GM18499 (cell line): ENCODE results near the gene INPP5E.

Experiments
- ATAC-seq: cut with Tn5 transposase; IDR thresholded peaks from one replicate; pipeline ENCODE4 v1.9.1; 2021; ENCODE audit warnings: moderate number of reproducible peaks; ENCODE audit not compliant: insufficient read depth, unreplicated experiment

INPP5E gene

GRCh38 chr9:136393531-136393930 is 46.1 kb downstream of the INPP5E start:
- no peak for ATAC-seq

- no peak for ATAC-seq
Observed at GRCh38 chr9:136392538-136393449, 46.9 kb downstream of the INPP5E start.

- ATAC-seq: no peak
Observed at GRCh38 chr9:136391737-136392537, 47.7 kb downstream of the INPP5E start.

- no peak for ATAC-seq
Observed at GRCh38 chr9:136389396-136389795, 50.2 kb downstream of the INPP5E start.

- no peak for ATAC-seq
Observed at GRCh38 chr9:136387217-136387616, 52.4 kb downstream of the INPP5E start.

DNA sequence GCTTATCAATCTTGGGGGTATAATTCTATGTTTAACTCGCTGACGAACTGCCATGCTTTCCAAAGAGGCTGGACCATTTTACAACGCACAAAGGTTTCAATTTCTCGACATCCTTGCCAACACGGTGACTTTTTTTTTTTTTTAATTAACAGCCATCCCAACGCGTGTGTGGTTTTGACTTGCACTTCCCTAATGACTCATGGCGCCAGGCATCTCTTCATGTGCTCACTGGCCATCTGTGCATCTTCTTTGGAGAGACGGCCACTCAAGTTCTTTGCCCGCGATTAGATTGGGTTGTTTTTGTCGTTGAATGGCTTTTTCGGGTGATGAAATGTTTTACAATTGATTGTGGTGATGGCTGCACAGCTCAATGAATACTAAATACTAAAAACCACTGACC is 53.6 kb downstream of the INPP5E start:
- no peak for ATAC-seq

DNA sequence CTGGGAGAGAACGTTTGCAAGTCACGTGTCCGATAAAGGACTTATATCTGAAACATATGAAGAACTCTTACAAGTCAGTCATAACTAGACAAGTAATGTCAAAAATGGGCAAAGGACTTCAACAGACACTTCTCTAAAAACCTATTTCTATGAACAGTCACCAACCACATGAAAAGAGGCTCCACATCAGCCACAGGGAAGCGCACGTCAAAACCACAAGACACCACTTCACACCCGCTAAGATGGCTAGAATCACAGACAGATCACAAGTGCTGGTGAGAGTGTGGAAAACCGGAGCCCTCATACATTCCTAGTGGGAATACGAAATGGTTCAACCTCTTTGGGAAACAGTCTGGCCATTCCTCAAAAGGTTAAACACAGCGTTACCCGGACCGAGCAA is 54.6 kb downstream of the INPP5E start:
- no peak for ATAC-seq

GRCh38 chr9:136383436-136383835 is 56.2 kb downstream of the INPP5E start:
- no peak for ATAC-seq

DNA sequence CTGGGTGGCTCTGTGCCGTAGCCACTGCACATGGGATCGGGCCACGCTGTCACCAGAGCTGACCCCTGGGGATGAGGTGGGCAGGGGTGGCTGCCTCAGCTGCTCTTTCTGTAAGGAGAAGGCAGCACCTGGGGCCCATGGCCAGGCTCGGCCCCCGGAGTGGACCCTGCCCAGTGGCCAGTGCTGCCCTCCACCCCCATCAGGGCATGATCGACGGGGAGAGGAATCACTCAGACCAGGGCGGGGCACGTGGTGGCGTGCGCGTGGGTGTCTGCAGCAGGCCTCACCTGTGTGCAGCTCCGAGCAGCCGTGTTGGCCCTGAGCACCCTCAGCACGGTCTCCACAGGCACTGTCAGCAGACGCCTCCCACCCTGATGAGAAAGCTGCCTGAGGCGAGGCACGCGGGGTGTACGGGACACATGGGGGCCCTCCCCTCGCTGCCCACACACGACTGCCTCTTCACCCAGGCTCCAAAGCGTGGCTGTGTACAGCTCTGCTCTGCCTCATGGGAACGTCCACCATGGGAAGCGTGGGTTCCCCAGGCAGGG is 57.6 kb downstream of the INPP5E start:
- ATAC-seq: no peak

DNA sequence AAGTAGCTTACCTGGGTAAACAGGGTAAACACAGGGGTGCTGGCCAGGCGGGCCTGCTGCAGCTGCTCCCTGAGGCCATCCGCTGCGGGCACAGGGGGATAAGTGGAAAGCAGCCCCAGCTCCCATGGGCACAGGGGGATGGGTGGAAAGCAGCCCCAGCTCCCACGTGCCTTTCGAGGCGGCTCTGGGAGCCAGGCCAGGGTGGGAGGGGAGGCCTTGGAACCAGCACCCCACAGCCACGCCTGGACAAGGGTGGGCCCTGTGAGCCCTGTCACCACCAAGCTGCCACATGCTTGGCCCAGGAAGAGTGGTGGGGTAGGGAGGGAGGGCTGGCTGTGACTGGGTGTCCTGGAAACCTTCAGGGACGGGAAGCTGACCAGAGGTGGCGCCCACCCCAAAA is 58.3 kb downstream of the INPP5E start:
- ATAC-seq: no peak

- no peak for ATAC-seq
Observed at GRCh38 chr9:136380381-136380780, 59.3 kb downstream of the INPP5E start.

- ATAC-seq: no peak
Observed at GRCh38 chr9:136379891-136380290, 59.8 kb downstream of the INPP5E start.

DNA sequence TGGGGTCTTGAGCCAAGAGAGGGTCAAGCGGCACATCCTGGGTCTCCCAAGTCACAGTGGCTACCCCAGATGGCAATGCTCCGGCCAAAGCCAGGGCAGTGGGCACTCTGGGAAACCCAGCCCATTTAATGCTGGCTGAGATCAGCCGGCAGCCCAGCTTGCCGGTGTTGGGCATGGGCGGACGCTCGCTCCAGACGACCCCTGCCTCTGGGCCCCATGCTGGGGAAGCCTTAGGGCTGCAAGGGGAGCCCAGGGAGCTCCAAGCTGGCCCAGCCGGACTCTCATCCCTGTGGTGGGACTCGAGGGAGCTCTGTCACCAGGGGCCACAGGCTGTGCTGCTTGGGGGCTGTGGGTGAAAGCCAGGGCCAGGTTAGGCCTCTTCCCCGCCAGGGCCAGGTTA is 60.2 kb downstream of the INPP5E start:
- ATAC-seq: no peak

GRCh38 chr9:136379003-136379287 is 60.7 kb downstream of the INPP5E start:
- no peak for ATAC-seq
